BE2C (cell line): ENCODE data around the gene KCNG2.

Source experiments
- DNase-seq: peaks from one replicate; pipeline ENCODE4 v3.0.0-alpha.2; 2020
- H3K27me3 ChIP-seq: fragments of 250-450 bp; sonication (Bioruptor Pico); 2 replicates; pipeline ENCODE4 v1.5.1; 2020; ENCODE audit warnings: mild to moderate bottlenecking
- H3K36me3 ChIP-seq: fragments of 250-450 bp; sonication (Bioruptor Pico); 2 replicates; pipeline ENCODE4 v1.5.1; 2020; ENCODE audit warnings: mild to moderate bottlenecking
- H3K4me1 ChIP-seq: fragments of 250-450 bp; sonication (Bioruptor Pico); 2 replicates; pipeline ENCODE4 v1.5.1; 2020
- H3K4me3 ChIP-seq: 2 replicates; pipeline ENCODE4 v1.5.1; 2011; ENCODE audit warnings: low read depth, low read length
- H3K9me3 ChIP-seq: fragments of 250-450 bp; sonication (Bioruptor Pico); 2 replicates; pipeline ENCODE4 v1.5.1; 2020
- TF ChIP-seq, protein P1 (sequence below): IDR thresholded peaks from 2 replicates; pipeline ENCODE4 v1.5.1; 2012; ENCODE audit warnings: mild to moderate bottlenecking, low read depth, low read length

KCNG2 gene

DNA sequence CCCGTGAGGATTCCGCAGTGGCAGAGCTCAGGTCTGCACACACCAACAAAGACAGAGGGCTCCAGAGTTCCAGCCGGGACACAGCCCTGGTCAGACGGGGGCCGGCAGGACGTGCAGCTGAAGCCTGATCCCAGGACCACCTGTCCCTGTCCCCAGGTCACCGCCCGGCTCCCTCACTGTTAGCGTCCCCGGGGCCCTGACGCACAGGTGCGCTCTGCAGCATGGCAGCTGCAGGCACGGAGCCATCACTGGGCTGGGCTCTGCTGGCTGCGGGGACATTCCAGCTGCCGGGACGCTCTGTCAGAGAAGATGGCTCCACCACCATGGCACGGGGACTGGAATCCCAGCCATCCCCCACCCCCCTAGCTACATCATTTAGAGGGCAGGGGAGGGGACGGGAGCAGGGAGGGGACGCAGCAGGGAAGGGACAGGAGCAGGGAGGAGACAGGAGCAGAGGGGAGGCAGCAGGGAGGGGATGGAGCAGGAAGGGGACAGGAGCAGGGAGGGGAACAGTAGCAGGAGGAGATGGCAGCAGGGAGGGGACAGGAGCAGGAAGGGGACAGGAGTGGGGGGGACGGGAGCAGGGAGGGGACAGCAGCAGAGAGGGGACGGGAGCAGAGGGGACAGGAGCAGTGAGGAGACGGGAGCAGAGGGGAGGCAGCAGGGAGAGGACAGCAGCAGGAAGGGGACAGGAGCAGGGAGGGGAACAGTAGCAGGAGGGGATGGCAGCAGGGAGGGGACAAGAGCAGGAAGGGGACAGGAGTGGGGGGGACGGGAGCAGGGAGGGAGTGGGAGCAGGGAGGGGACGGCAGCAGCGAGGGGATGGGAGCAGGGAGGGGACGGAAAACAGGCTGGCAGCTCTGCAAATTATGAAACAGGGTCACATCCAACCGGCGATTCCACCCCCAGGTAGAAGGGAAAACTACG is 113.9 kb downstream of the KCNG2 start:
- TF ChIP-seq, protein P1, sequence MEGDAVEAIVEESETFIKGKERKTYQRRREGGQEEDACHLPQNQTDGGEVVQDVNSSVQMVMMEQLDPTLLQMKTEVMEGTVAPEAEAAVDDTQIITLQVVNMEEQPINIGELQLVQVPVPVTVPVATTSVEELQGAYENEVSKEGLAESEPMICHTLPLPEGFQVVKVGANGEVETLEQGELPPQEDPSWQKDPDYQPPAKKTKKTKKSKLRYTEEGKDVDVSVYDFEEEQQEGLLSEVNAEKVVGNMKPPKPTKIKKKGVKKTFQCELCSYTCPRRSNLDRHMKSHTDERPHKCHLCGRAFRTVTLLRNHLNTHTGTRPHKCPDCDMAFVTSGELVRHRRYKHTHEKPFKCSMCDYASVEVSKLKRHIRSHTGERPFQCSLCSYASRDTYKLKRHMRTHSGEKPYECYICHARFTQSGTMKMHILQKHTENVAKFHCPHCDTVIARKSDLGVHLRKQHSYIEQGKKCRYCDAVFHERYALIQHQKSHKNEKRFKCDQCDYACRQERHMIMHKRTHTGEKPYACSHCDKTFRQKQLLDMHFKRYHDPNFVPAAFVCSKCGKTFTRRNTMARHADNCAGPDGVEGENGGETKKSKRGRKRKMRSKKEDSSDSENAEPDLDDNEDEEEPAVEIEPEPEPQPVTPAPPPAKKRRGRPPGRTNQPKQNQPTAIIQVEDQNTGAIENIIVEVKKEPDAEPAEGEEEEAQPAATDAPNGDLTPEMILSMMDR, result no peak
- H3K4me1 ChIP-seq, result no peaks in the 10 kb centered on the region
- no peaks in the 10 kb centered on the region for H3K27me3 ChIP-seq
- no peak for DNase-seq
- no peaks in the 10 kb centered on the region for H3K9me3 ChIP-seq
- H3K4me3 ChIP-seq, result no peak overlapping the region
- H3K36me3 ChIP-seq, result no peaks in the 10 kb centered on the region

DNA sequence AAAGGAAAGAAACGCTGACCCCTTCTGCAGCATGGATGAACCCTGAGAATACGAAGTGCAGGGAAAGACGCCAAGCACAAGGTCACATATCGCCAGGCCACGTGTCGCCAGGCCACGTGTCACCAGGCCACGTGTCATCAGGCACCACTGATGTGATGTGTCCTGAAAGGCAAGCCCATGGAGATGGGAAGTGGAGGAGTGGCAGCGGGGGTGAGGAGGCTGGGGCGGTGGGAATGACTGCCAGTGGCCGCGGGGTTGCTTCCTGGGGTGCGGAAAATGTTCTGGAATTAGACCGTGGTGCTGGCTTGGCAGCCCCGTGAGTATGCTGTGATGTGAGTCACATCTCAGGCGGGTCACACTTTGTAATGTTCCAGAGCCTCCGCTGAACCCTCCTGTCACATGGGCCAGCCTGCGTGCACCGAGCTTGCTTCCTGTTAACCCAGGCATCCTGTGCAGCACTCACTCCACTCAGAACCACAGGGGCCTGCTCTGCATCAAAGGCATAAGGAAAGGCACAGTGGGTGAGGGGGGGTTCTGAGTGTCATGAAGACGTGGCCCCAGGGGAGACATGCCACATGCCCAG is 114.8 kb downstream of the KCNG2 start:
- H3K9me3 ChIP-seq, result no peaks in the 10 kb centered on the region
- H3K4me1 ChIP-seq, result no peaks in the 10 kb centered on the region
- no peak for DNase-seq
- no peak overlapping the region for H3K4me3 ChIP-seq
- no peaks in the 10 kb centered on the region for H3K27me3 ChIP-seq
- TF ChIP-seq, protein P1, result no peak
- no peaks in the 10 kb centered on the region for H3K36me3 ChIP-seq

DNA sequence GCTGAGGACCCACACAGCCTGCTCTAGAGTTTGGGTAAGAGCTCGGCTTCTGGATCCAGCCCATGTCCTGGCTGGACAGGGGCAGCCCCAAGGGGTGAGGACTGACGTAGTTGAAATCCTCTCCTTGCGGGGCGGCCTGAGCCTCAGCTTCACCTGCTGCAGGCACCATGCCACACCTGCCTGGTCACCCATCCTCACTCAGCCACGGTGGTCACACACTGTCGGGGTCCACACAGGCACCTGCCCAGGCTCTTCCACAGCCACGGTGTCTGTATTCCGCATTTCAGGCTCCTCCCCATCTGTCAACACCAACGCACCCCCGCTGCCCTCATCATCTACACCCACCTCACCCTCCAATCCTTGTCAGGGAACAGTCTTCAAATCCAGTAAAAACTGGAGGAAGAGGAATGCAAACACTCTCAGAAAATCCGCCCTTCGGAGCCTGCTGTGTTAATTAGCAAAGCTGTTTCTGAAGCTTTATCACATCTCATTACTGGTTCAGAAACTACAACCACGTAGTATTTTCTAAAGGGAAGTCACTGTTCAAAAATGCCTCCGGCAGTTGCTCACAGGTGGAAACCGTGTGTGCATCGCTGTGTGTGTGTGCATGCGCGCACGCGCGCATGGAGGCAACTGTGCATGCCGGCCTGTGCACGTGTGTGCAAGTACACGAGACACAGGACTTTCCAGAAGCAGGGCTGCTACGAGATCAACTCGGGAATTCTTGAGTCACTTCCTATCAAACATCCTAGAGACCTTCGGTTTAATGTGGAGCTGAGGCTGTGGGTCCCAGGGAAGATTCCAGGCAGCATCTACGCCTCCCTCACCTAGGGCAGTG is 115.5 kb downstream of the KCNG2 start:
- H3K4me1 ChIP-seq, result no peaks in the 10 kb centered on the region
- H3K36me3 ChIP-seq, result no peaks in the 10 kb centered on the region
- TF ChIP-seq, protein P1, result no peak
- no peaks in the 10 kb centered on the region for H3K27me3 ChIP-seq
- no peaks in the 10 kb centered on the region for H3K9me3 ChIP-seq
- H3K4me3 ChIP-seq, result no peak overlapping the region
- no peak for DNase-seq

DNA sequence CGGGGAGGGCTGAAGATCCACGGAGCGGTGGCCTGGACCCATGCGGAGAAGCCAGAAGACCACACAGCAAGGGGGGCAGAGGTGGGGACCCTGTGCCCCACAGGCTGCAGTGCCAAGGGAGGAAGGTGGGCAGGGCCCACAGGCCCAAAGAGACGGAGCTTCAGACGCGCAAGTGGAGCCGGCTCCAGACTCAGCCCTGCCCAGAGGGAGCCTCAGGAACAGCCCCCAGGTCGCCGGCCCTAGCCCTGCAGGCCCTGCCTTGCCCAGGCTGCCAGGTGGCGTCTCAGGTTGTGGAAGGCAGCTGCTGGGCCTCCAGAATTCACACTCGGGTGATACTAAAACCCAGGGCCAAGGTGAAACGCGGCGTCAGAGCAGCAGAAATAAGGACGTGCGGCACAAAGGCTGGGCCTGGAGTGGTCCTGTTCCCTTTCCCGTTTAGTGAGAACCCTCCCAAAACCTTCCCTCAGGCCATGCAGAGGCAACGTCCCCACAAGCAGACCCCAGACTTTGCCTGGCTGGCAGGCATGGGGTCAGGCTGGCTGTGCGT is 116.9 kb downstream of the KCNG2 start:
- no peak overlapping the region for H3K4me3 ChIP-seq
- no peaks in the 10 kb centered on the region for H3K36me3 ChIP-seq
- H3K27me3 ChIP-seq, result no peaks in the 10 kb centered on the region
- TF ChIP-seq, protein P1, result no peak
- no peak for DNase-seq
- H3K4me1 ChIP-seq, result no peaks in the 10 kb centered on the region
- no peaks in the 10 kb centered on the region for H3K9me3 ChIP-seq

DNA sequence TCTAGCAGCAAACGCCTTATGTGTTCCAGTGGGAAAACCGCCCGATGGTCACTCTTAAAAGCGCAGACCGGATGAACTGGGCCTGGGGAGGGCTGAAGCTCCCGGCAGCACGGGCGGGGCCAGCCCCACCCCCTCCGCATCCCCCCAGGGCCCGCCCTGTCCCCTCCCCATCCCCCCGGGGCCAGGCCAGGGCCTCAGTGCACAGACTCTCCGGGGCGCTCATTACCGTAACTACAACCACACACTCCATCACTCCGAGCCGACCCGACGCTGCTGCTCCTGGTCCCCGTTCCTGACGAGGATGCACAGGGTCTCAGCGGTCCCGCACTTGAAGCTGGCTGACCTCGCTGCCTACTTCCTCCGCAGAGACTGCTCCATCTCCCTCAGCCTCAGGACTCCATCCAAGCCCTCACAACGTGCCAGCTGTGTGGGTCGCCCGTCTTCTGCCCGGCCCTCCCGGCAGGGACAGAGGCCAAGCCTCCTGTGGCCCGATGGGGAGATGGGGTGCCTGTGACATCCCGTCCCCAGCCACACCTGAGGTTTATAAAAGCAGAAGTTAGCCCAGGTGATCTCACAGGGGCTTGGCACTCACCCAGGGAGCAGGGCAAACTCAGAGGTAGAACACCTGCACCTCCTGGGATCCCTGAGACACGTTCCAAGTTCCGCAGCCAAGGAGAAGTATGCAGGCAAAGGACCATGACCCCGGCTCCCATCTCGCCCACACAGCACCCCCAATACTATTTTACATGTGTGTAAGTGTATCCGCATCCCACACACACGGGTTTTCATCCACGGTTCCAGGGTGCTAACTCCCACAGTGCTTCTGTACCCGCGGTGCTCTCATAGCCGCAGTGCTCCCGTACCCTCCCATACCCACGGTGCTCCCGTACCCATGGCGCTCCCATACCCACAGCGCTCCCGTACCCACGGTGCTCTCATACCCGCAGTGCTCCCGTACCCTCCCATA is 117.7 kb downstream of the KCNG2 start:
- DNase-seq, result no peak
- TF ChIP-seq, protein P1, result no peak
- Histone ChIP-seq H3K36me3 (no peaks in the 10 kb centered on the region), H3K4me3 (no peak overlapping the region), H3K27me3 (no peaks in the 10 kb centered on the region), H3K4me1 (no peaks in the 10 kb centered on the region), H3K9me3 (no peaks in the 10 kb centered on the region)
